C4-2B (cell line): ENCODE measurements around the gene TMTC2.

ENCODE experiments used
- H3K27ac ChIP-seq: fragments of 450-650 bp; 2 replicates; pipeline ENCODE4 v1.5.1; 2017
- CTCF ChIP-seq: fragments of 450-650 bp; conservative IDR thresholded peaks from 2 replicates; pipeline ENCODE4 v1.5.1; 2017; ENCODE audit warnings: mild to moderate bottlenecking
- ZFX ChIP-seq: fragments of 450-650 bp; IDR thresholded peaks from 2 replicates; pipeline ENCODE4 v1.6.1; 2017

The TMTC2 gene

GRCh38 chr12:82793751-82794281 is 107.1 kb downstream of the TMTC2 start:
- H3K27ac ChIP-seq, result no peak overlapping the region
- TF ChIP-seq ZFX (no peak), CTCF (no peak)

- no peak for TF ChIP-seq CTCF
- no peak for TF ChIP-seq ZFX
- H3K27ac ChIP-seq, result no peak overlapping the region
These were observed 110.8 kb downstream of the TMTC2 start for GRCh38 chr12:82797480-82797879.

- TF ChIP-seq ZFX, result no peak
- TF ChIP-seq CTCF, result no peak
These were observed 113.5 kb downstream of the TMTC2 start for GRCh38 chr12:82800185-82800584.

GRCh38 chr12:82801951-82802610 is 115.4 kb downstream of the TMTC2 start:
- H3K27ac ChIP-seq, result no peak overlapping the region
- TF ChIP-seq CTCF (no peak), ZFX (no peak)

More at GRCh38 chr12:82800185-82800584, 113.5 kb downstream of the TMTC2 start:
- no peak overlapping the region for H3K27ac ChIP-seq

GRCh38 chr12:82803201-82803600 is 116.5 kb downstream of the TMTC2 start:
- H3K27ac ChIP-seq, result peak overlapping the region; percentile 16; the same call in 1 of the 2 replicates
- TF ChIP-seq ZFX (no peak), CTCF (no peak)

- peak overlapping the region; percentile 80; the same call in 1 of the 2 replicates for H3K27ac ChIP-seq
- TF ChIP-seq ZFX, result no peak
These were observed 117.9 kb downstream of the TMTC2 start for GRCh38 chr12:82804601-82805000.

- H3K27ac ChIP-seq, result peak overlapping the region; percentile 80
These were observed 118.3 kb downstream of the TMTC2 start for GRCh38 chr12:82805004-82805403.

GRCh38 chr12:82805812-82806497 is 119.2 kb downstream of the TMTC2 start:
- TF ChIP-seq ZFX (no peak), CTCF (no peak)
- H3K27ac ChIP-seq, result peak overlapping the region; percentile 80
